Measurements from ENCODE around the gene UBAP2. TPM values are rescaled to one million over a fixed set of nuclear protein-coding genes. Genes with fewer than 3 reads are reported as not detected.
"Not testable (repeated sequence)": the region's sequence is repeated elsewhere in the genome, so short reads cannot be mapped to it uniquely, and the experiment has no call there.

UBAP2 gene
- total RNA-seq, 4 donors from 2014 or later, result 14.5 to 27.8 (median 20.5) TPM

DNA sequence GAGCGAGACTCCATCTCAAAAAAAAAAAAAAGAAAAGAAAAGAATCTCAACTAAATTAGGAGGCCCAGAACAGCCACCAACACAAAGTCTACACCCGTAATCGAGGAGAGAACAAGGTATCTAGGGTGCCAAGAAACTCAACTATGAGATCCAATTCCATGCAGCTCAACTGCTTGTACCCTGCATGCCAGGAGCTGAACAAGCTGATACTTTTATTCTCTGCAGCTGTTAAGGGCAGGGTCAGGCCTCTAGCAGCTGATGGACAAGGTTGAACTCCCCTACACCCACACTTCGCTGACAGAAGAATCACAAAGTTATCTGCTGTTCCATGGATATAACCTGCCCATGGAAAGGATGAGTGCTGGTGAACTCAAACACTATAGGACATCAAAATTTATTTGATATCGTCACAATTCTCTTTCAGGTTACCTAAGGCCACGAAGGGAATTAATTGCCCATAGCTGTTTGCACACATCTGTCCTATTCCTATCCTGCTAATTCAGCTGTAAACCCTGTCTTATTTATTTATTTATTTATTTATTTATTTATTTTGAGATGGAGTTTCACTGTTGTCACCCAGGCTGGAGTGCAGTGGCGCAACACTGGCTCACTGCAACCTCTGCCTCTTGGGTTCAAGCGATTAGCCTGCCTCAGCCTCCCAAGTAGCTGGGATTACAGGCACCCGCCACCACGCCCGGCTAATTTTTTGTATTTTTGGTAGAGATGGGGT is 20.7 kb downstream of the UBAP2 start:
- DNase-seq, result no peak
- Histone ChIP-seq H3K27ac (no peak overlapping the region), H3K4me1 (peaks cover 0 to 13% (median 0%) of the 10 kb centered on the region in 3 donors), H3K36me3 (peaks cover 0 to 34% (median 0%) of the 10 kb centered on the region in 3 donors), H3K27me3 (no peaks in the 10 kb centered on the region), H3K4me3 (no peak overlapping the region), H3K9me3 (no peaks in the 10 kb centered on the region)
- intact Hi-C loops (cut with DNase I), result no loop called here
- WGBS, 2 donors, result 93 to 96% methylated on average over 11 of the region's 11 CpGs
- no peak for TF ChIP-seq CTCF (IDR thresholded peaks at IDR 0.05)
- no peak for TF ChIP-seq POLR2A (IDR thresholded peaks at IDR 0.05)

DNA sequence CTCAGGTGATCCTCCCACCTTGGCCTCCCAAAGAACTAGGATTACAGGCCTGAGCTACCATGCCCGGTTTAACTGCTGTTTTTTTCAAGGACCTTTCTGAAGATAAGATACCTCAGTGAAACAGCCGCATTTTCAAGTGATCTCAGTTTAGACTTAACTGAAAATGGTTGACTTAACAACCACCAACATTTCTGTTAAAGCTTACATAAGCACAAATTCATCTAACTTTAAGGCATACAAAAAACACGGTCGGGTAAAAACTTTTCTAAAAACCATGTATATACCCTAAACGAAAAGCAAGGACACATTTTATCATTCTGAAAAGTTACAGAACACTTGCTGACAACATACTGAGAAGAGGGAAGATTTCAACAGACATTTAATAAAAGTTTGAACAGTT is 22.9 kb downstream of the UBAP2 start:
- Histone ChIP-seq H3K27me3 (no peaks in the 10 kb centered on the region), H3K9me3 (no peaks in the 10 kb centered on the region), H3K4me1 (peaks cover 0 to 4% (median 0%) of the 10 kb centered on the region in 3 donors), H3K27ac (no peak overlapping the region), H3K36me3 (peaks cover 0 to 34% (median 0%) of the 10 kb centered on the region in 3 donors), H3K4me3 (no peak overlapping the region)
- DNase-seq, result no peak
- 79 to 91% methylated on average over 5 of the region's 5 CpGs for WGBS, 2 donors
- intact Hi-C loops (cut with DNase I), result no loop called here
- TF ChIP-seq CTCF (IDR thresholded peaks at IDR 0.05), result no peak
- TF ChIP-seq POLR2A (IDR thresholded peaks at IDR 0.05), result no peak

GRCh38 chr9:34025062-34025461 is 23.6 kb downstream of the UBAP2 start:
- no peaks in the 10 kb centered on the region for H3K9me3 ChIP-seq
- no peak overlapping the region for H3K27ac ChIP-seq
- 81 to 94% methylated on average over 1 of the region's 1 CpG for WGBS, 2 donors
- no peaks in the 10 kb centered on the region for H3K27me3 ChIP-seq
- H3K4me3 ChIP-seq, result no peak overlapping the region
- peaks cover 0 to 26% (median 0%) of the 10 kb centered on the region in 3 donors for H3K36me3 ChIP-seq
- DNase-seq, result no peak
- peaks cover 0 to 4% (median 0%) of the 10 kb centered on the region in 3 donors for H3K4me1 ChIP-seq
- intact Hi-C loops (cut with DNase I), result no loop called here
- TF ChIP-seq POLR2A (IDR thresholded peaks at IDR 0.05) (no peak), CTCF (IDR thresholded peaks at IDR 0.05) (no peak)

DNA sequence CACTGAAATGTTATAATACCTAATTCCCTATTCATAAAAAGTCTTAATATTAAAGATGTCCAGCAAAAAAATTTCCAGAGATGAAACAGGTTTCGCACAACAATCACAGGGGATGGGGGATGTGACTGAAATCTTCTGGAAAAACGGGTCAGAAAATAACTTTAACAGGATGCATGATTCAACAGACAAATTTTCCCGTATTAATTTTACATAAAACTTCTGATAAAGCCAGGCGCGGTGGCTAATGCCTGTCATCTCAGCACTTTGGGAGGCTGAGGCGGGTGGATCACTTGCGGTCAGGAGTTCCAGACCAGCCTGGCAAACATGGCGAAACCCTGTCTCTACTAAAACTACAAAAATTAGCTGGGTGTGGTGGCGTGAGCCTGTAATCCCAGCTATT is 24.2 kb downstream of the UBAP2 start:
- WGBS, 2 donors, result 88 to 91% methylated on average over 9 of the region's 9 CpGs
- H3K4me3 ChIP-seq; H3K27ac ChIP-seq; H3K27me3 ChIP-seq; DNase-seq; intact Hi-C loops (cut with DNase I); H3K9me3 ChIP-seq; H3K4me1 ChIP-seq: not testable (repeated sequence)
- peaks cover 0 to 23% (median 0%) of the 10 kb centered on the region in 3 donors for H3K36me3 ChIP-seq

- Histone ChIP-seq H3K27me3 (no peaks in the 10 kb centered on the region), H3K4me3 (no peak overlapping the region), H3K36me3 (peaks cover 0 to 51% (median 5%) of the 10 kb centered on the region in 3 donors), H3K4me1 (no peaks in the 10 kb centered on the region), H3K9me3 (no peaks in the 10 kb centered on the region), H3K27ac (no peak overlapping the region)
- WGBS, 2 donors, result 49 to 69% methylated on average over 4 of the region's 4 CpGs
- intact Hi-C loops (cut with DNase I), result no loop called here
- DNase-seq, result no peak
- no peak for TF ChIP-seq POLR2A (IDR thresholded peaks at IDR 0.05)
- no peak for TF ChIP-seq CTCF (IDR thresholded peaks at IDR 0.05)
Observed at GRCh38 chr9:34016149-34016548, 32.5 kb downstream of the UBAP2 start.
